CD4-positive, alpha-beta T cell treated with Interferon alpha-2 for 1 hour (primary cell): ENCODE data around the gene TYK2.

ENCODE experiments used
- DNase-seq, 2 donors: peaks; one replicate each; pipeline ENCODE4 v3.0.0-alpha.2; 2020 to 2022

TYK2 gene

DNA sequence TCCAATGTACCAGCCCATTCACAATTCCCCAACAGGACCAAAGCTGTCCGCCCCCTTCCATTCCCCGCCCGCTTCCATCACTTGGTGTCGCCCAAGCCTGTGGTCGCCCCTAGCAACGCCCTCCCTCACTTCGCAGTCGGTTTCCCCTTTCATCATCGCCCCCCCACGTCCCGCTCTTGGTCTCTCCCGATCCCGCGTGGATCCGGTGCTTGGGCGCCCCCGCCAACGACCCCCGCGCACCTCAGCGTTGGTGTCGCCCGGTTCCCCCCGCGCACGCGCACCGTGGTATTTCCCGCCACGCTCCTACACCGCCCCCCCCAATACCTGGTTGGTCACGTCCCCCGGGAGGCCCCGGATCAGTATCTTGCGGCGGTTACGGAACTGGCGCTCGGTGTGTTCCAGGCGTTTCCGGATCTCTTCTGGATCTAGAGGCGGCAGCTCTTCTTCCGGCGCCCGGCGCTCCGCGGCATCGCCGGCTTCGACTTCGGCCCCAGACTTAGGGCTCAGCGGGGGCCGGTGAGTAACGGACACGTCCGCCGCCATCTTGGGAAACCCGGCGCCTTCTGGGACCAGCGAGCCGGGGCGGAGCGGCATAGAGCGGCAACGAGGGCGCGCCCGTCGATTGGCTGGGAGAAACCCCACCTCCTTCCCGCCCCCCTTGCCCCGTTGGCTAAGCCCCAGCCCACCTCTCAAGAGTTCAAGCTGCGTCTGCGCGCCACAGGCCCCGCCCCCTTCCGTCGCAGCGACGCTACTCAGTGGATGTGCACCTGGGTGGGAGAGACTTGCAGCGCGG, 47.2 kb downstream of the TYK2 start, which contains the start of gene RAVER1:
Gene RAVER1 (minus strand): TSS at position 565 of the 793 bp plus-strand sequence. CDS start 22 bp downstream, at position 543.
- DNase-seq, result peak; percentile 97 to 98

DNA sequence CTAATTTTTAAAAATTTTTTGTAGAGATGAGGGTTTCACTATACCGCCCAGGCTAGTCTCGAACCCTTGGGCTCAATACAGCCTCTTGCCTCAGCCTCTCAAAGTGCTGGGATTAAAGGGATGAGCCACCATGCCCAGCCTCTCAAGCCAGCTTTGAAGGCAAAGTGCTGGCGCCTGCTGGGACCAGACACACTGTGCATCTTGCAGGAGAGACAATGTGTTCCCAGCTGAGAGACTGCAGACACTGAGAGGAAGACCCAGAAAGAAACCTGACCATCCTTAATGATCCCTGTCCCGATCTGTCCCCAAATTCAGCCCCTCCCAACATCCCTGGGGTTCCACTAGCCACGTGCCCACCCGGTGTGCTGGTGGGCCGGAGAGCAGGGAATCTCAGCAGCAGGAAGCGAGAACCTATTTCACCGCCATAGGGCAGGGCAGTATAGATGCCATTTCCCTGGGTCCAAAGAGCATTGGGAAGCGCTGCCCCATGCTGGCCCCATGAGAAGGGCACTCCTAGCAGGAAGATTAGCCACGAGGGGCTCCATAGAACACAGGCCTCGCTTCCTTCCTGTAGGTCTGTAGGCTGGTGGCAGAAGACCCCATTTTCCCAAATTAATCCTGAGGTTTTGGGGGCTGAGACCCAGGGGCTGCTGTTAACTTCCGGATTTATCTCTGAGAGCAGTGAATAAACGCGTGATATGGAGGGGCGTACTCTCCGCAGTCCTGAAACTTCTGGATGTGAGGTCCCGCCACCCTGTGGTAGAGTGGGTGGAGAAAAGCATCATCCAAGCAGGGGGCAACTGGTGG, 48.0 kb downstream of the TYK2 start:
- no peak for DNase-seq

- DNase-seq, result no peak
These were observed 50.8 kb downstream of the TYK2 start for GRCh38 chr19:10329555-10329954.

DNA sequence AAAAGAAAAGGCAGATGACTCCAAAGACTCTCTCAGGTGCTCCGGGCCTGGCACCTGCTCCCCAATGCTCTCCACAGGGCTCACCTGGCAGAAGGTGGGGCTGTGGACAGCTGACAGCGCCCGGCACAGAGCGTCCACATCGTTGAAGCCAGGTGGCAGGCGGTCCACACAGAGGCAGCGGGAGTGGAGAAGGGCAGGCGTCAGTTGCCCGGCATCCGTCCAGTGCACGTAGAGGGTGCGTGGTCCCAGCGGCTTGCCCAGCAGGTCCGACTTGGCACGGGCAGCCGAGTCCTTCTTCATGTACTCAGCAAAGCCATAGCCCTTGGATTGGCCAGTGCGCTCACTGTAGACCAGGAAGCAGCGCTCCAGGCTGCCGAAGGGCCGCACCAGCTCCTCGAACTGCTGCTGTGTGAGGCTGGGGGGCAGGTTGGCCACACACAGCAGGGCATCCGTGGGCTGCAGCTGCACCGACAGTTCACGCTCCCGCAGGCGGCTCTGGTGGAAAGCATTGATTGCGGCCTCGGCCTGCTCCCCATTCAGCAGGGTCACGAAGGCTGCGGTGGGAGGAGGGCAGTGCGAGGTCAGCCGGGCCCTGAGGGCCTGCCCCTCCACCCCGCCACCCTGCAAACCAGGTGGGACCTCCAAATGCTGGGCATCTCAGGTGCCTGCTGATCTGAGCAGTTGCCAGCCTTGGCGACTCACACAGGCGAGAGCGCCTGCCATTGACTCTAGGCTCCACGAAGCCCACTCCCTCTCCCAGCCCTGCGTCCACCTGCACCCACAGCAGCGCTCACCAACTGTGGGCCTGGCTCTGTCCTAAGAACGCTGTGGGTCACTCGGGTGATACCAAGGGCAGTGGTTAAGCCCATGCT, 51.6 kb downstream of the TYK2 start:
- DNase-seq, result no peak

DNA sequence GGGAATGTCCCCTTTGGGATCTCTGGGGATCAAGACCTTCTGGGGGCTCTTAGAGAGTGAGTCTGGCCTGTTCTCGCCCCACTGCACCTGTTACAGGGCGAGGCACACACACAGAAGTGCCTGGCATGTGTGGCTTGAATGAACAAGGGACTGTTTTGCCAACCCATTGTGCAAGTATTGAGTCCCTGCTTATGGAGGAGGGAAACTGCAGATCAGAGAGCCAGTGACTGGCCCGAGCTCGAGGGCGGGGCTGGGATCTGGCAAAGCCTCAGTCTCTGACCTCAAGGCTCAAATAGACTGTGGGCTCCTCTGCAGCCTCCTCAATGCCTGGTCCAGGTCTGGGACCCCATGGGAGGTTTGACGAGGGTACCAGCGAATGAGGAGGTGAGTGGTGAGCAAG, 52.6 kb downstream of the TYK2 start:
- DNase-seq, result no peak

DNA sequence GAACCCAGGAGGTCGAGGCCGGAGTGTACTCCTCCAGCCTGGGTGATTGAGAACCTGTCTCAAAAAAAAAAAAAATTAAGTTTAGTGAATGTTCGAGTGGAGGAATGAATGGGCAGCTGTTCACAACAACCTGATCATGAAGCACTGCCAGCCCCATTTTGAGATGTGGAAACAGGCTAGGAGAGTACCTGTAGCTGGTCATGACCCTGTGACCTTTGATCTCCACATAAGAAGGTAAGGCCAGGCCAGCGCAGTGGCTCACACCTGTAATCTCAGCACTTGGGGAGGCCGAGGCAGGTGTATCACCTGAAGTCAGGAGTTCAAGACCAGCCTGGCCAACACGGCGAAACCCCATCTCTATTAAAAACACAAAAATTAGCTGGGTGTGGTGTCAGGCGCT, 54.6 kb downstream of the TYK2 start:
- no peak for DNase-seq

DNA sequence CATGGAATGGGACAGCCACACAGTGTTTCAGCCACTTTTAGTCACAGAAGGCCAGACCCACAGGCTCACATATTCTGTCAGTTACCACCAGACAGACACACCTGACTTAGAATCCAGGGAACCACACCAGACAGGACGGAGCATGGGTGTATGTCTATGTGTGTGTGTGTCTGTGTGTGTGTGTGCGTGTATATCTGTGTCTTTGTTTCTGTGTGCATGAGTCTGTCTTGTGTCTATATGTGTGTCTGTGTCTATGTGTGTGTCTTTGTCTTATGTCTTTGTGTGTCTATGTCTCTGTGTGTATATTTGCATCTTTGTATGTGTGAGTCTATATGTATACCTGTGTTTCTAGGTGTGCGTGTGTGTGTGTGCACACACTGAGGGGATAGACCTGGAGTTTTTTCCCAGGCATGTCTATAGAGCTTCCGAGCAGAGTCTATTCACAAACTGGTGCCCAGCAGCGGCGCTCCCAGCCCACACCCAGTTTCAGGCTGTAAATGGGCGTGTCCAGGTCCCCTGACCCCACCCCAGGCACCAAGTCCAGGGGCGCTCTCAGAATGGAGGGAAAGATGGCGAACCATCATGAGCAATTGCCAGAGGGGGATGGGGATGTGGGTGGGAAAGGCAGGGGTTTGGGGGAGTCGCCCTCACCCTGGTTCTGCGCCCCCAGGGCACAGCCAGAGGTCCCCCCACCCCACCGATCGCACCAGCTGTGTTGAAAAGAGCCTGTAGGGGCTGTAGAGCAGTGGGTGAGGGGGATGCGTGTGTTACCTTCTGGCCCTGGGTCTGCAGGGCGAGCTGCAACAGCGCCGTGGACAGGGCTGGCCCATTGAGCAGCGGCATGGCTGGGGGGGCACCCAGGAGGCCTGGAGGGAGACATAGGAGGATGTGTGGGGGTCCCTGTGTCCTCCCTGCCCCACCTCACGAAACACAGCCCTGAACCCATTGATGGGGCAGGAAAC, 58.2 kb downstream of the TYK2 start:
- DNase-seq, result no peak

DNA sequence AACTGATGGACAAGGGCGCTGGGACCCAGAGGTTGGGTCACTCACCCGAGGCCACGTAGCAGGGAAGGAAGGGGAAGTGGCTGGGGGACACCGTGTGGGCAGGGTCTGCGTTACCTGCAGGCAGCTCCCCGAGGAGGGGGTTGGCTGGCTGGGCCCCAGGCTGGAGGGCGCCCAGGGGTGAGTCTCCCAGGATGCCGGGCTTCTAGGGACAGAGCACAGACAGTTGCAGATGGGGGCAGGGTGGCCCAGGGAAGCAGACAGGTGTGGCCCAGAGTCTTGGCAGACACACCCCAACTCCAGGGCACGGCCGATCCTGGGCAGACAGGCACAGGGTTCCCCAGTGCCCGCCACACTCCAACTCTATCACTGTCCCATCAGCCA, 59.0 kb downstream of the TYK2 start:
- DNase-seq, result no peak

DNA sequence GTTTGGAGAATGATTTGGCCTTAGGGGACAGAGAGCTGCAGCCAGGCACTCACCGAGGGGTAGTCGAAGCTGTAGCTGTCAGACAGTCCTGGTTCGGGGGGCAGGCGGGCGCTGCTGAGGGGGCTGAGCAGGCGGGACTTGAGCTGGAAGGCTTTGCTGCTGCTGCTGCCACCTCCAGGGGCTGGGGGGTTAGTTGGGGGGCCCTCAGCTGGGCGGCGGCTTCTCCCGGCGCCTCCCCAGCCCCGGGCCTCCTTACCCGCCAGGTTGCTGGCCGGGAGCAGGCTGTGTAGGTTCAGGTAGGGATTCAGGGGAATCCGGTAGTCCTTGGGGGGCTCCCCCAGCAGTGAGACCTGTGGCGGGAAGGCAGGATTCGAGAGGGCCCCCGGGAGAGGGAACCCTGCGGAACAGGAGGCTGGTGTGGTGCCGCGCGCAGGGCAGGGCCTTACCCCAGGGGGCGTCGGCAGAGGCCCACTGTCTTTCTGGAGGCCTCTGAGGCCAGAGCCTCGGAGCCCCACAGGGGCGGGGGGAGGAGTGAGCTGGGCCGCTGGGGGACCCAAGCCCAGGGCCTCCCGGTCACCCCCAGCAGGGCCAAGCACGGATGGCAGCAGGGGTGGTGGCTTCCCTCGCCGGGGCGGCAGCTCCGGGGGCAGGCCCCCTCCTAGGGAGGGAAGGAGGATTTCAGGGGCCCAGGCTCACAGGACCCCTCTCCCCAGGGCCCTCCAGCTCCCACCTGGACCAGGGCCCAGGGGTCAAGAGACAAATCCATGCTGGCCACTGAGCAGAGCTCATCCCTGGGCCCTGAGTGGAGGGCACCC, 59.6 kb downstream of the TYK2 start:
- no peak for DNase-seq

DNA sequence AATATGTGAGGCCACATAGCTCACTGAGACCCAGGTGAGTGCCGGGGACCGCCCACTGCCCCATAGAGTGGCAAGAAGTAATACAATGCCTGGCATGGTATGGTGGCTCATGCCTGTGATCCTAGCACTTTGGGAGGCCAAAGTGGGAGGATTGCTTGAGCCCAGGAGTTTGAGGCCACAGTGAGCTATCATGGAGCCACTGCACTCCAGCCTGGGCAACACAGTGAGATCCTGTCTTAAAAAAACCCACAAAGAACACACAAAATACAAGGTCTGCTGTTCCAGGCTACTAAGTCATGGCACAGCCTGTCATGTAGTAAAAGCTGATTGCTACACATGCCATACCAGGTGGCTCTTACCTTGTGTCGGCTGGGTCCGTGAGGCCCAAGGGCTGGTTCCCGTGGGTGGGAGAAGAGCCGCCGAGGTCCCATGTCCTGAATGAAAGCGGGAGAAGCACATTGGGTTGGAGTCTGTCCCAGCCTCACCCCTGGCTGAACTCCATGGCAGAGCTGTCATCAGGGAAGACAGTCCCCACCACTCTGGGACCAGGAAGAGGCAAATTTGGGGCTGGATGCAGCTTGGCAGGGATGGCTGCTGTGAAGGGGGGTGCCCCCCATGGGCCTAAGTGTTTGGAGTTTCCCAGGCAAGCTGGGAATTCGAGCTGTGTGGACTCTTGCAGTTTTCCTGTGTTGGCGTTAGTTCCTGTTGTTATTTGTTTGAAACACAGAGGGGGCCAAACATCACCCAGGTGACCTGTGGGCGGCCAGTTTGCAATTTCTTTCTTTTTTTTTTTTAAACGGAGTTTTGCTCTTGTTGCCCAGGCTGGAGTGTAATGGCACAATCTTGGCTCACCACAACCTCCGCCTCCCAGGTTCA, 61.3 kb downstream of the TYK2 start:
- DNase-seq, result no peak

GRCh38 chr19:10317857-10318462, 62.4 kb downstream of the TYK2 start:
- no peak for DNase-seq

- no peak for DNase-seq
These were observed 63.1 kb downstream of the TYK2 start for GRCh38 chr19:10317045-10317856.

DNA sequence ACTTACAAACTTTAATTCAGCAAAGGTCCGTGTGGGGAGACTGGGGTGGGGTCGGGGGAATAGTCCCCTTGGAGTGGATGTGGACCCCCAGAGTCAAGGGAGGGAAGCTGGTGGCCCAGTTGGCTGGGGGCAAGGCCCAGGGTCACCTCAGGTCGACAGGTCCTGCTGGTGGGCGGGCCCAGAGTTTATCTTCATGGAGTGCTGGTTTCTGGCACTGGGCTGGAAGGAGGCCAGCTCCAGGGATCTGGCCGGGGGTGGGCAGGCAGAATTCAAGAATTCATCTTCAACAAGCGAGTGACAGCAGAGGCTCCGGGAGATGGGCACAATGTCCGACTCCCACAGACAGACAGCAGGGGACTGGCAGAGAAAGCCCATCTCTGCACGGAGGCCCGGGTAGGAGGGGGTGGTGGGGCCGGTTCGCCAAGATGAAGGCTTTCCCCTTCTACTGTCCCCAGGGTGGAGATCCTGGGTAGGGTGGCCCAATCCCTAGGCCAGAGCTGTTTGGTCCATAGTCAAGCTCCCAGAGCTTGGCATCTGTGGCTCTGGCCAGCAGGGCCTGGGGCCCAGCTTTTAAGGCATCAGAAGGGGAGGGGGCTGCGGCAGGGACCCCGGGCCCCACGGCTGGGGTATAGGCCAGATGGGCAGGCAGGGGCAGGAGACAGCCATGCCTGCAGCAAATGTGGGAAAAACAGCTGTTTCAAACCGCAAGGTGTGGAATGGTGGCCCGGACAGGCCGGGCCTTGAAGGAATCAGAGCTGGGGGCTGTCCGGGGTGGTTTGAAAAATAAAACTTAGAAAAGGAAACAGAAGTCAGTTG, 63.9 kb downstream of the TYK2 start:
- DNase-seq, result no peak

- DNase-seq, result peak; percentile 87 to 93
These were observed 64.8 kb downstream of the TYK2 start, which contains the start of gene FDX2 for GRCh38 chr19:10315335-10316214. Gene FDX2 (minus strand): TSS chr19:10316015. CDS start chr19:10315996, 19 bp downstream.

GRCh38 chr19:10309423-10309822, 70.9 kb downstream of the TYK2 start, which contains the start of gene ZGLP1:
Gene ZGLP1 (minus strand): TSS chr19:10309815.
- DNase-seq, result no peak

DNA sequence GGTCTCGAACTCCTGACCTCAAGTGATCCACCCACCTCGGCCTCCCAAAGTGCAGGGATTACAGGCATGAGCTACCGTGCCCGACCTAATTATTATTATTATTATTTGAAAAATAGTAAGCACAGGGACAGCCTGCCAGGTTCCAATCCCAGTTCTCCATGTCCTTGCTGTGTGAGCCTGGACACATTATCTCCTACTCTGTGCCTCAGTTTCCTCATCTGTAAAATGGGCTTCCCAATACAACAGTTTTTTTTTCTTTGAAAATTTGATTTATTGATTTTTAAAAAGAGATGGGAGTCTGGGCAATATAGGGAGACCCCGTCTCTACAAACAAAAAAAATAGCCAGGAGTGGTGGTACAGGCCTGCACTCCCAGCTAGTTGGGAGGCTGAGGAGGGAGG, 74.0 kb downstream of the TYK2 start:
- DNase-seq, result no peak
